ENCODE data around the gene FAM210B. TPM values are rescaled to one million over a fixed set of nuclear protein-coding genes. Genes with fewer than 3 reads are reported as not detected.

Gene FAM210B, protein sequence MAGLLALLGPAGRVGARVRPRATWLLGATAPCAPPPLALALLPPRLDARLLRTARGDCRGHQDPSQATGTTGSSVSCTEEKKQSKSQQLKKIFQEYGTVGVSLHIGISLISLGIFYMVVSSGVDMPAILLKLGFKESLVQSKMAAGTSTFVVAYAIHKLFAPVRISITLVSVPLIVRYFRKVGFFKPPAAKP
- total RNA-seq: 28.9 and 43.7 TPM in 2 replicates

DNA sequence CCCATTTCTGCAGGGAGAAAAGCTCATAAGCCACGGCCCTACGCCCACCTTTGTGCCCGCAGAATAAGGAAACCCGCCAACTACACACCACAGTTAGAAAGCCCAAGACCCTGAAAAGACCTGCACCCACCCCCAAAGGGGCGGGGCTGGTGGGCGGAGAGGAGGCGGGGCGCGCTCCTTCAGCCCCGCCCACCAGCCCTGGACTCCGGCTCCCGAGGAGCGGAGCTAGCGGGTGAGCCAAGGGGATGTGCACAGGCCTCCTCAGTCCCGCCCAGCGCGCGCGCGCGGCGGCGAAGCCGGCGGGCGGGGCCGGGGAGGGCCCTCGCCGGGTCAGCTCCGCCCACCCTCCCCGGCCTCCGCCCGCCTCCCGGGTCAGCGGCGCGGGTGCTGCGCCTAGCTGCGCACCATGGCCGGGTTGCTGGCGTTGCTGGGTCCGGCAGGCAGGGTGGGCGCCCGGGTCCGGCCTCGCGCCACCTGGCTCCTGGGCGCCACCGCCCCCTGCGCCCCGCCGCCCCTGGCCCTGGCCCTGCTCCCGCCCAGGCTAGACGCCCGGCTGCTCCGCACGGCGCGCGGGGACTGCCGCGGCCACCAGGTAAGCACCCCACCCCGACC lies at the start of gene FAM210B:
FAM210B (plus strand) TSS at position 375 of the 612 bp plus-strand sequence; CDS start at position 407, 32 bp downstream.

DNA sequence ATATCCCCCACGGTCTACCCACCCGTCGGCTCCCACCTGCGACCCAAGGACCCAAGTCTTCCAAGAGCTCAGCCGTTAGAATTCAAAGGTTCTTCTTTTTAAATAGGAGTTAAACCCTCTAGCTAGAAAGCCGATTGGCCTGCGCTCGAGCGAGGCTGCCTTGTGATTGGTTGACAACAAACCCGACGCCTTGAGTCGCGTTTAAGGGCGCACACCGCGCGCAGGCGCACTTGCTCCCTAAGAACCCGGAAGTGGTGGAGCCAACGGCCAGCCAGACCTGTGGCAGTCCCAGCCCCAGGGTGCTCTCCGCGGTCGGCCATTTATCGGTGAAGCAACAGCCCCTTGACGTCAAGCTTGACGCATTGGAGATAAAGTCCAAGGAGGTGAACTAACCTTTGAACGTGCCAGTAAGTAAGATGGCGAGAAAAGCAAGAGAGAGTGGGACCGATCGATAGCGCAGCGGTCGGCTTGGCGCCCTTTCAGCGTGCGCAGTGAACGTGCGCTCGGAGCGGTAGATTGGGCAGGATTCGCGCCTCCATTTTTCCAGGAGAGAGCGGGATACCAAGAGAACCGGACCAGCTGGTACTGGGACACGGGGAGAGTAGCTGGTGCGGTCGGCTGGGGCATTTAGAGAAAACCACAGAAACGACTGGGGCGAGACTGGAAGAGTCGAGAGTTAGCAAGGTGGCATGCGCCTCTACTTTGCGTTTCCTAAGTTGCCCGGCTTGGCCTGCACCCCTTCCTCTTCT lies 33.5 kb downstream of the FAM210B start, which contains the start of the genes AURKA and CSTF1:
AURKA (minus strand) TSS at position 84 of the 749 bp plus-strand sequence. CDS start 4,018 bp downstream, outside the sequence.
CSTF1 (plus strand) TSS at position 514 of the 749 bp plus-strand sequence. CDS start 2,908 bp downstream, outside the sequence.

DNA sequence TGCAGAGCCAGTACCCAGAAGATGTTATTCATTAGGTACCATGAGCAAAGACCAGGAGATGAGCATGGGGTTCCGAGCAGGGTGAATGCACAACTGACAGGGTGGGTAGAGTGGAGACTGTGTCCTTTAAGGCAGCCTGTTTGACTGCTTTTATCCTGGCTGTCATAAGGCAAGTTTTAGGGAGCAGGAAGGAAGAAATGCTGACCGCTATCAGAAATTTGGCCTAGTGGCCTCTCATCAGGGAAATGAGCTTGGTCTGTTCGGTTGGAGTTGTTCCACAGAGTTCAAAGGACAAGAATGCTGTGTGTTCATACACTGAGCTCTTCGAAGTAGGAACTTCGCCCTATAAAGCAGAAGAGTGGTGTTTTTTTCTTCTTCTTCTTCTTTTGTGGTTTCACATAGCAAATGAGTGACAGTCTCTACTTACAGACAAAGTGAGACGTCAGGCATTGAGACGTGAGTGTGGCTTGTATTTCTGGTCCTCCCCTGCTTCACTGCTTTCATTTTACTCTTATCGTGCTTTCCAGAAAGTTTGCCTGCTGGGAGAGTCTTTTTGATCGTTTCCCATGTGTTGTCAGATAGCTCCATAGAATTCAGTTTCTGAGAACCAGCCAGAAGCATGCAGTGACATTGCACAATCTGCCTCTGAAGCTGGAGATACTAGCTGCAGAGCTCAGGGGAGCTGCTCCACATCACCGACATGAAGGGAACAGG lies 53.1 kb downstream of the FAM210B start, which contains the start of gene CASS4:
CASS4 (plus strand) TSS at position 502 of the 714 bp plus-strand sequence; CDS start at position 701, 199 bp downstream.

Other genes starting within 250 kb of the FAM210B start
- not detected in 2 replicates for gene MC3R, start 110.2 kb upstream of the FAM210B start, total RNA-seq
- 26.2 and 71.2 TPM in 2 replicates for gene AURKA, start 33.2 kb downstream of the FAM210B start, total RNA-seq
- gene CSTF1, start 33.7 kb downstream of the FAM210B start, total RNA-seq: 20.5 and 35.5 TPM in 2 replicates
- gene CASS4, start 53.3 kb downstream of the FAM210B start, total RNA-seq: not detected in 2 replicates
- 46.3 and 56.2 TPM in 2 replicates for gene RTF2, start 109.7 kb downstream of the FAM210B start, total RNA-seq
- not detected in 2 replicates for gene FAM209A, start 165.8 kb downstream of the FAM210B start, total RNA-seq
- gene FAM209B, start 174.3 kb downstream of the FAM210B start, total RNA-seq: not detected in 2 replicates

Data from hair follicular keratinocyte (primary cell).